Naive B cell (primary cell): ENCODE measurements around the gene KRTAP9-3. TPM values are rescaled to one million over a fixed set of nuclear protein-coding genes. Genes with fewer than 3 reads are reported as not detected.
"Not testable (repeated sequence)": the region's sequence is repeated elsewhere in the genome, so short reads cannot be mapped to it uniquely, and the experiment has no call there.

ENCODE experiments used
- ATAC-seq, 2 donors: fragments of 150-1000 bp; cut with Tn5 transposase; 2 replicates each; pipeline ENCODE4 v1.10.0; 2021; ENCODE audit warnings: low read depth in 2 of 2, mild to moderate bottlenecking in 2 of 2, moderate library complexity in 2 of 2
- DNase-seq: peaks from one replicate; pipeline ENCODE4 v3.0.0; 2022
- H3K27ac Mint-ChIP-seq, 6 donors: one replicate each; pipeline ENCODE4 v1.8.0; 2020 to 2022; ENCODE audit warnings: mild to moderate bottlenecking in 6 of 6, mixed read lengths in 6 of 6, moderate library complexity in 5 of 6, inconsistent platforms in 2 of 6
- H3K27me3 Mint-ChIP-seq, 3 donors: one replicate each; pipeline ENCODE4 v1.8.0; 2021 to 2022; ENCODE audit warnings: mixed read lengths in 3 of 3, mild to moderate bottlenecking in 1 of 3
- H3K36me3 Mint-ChIP-seq, 2 donors: one replicate each; pipeline ENCODE4 v1.8.0; 2020 to 2022; ENCODE audit warnings: mixed read lengths in 2 of 2, inconsistent platforms in 1 of 2, mild to moderate bottlenecking in 1 of 2
- H3K4me1 Mint-ChIP-seq, 3 donors: one replicate each; pipeline ENCODE4 v1.8.0; 2020 to 2022; ENCODE audit warnings: mixed read lengths in 3 of 3, inconsistent platforms in 1 of 3, mild to moderate bottlenecking in 1 of 3, moderate library complexity in 1 of 3
- H3K4me3 Mint-ChIP-seq, 8 donors: one replicate each; pipeline ENCODE4 v1.8.0; 2020 to 2022; ENCODE audit warnings: mild to moderate bottlenecking in 8 of 8, mixed read lengths in 8 of 8, moderate library complexity in 8 of 8, inconsistent platforms in 2 of 8
- H3K9me3 Mint-ChIP-seq, 7 donors: one replicate each; pipeline ENCODE4 v1.8.0; 2020 to 2022; ENCODE audit warnings: mixed read lengths in 7 of 7, mild to moderate bottlenecking in 5 of 7, inconsistent platforms in 2 of 7, moderate library complexity in 1 of 7
- polyA plus RNA-seq, 6 donors: library from polyadenylated mRNA; unstranded; fragments of 300-500 nt; fragmentation: Illumina TruSeq; gene quantifications; one replicate each; pipeline ENCODE4 v1.2.3, GENCODE V29; 2021; ENCODE audit warnings: low read depth in 6 of 6

KRTAP9-3 gene, protein sequence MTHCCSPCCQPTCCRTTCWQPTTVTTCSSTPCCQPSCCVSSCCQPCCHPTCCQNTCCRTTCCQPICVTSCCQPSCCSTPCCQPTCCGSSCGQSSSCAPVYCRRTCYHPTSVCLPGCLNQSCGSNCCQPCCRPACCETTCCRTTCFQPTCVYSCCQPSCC
- polyA plus RNA-seq, result not detected

DNA sequence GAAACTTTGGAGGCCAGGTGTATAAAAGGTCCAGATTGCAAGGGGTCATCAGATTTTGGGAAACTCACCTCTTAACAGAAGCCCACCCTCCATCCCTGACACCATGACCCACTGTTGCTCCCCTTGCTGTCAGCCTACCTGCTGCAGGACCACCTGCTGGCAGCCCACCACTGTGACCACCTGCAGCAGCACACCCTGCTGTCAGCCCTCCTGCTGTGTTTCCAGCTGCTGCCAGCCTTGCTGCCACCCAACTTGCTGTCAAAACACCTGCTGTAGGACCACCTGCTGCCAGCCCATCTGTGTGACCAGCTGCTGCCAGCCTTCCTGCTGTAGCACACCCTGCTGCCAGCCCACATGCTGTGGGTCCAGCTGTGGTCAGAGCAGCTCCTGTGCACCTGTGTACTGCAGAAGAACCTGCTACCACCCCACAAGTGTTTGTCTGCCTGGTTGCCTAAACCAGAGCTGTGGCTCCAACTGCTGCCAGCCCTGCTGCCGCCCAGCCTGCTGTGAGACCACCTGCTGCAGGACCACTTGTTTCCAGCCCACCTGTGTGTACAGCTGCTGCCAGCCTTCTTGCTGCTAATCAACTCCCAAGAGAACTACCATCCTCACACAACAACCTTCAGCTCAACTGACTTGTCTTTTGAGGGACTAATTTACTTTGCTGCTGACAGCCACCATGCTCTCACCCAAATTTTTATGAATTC lies at the start of gene KRTAP9-3:
TSS of gene KRTAP9-3 (plus strand) at position 51 of the 707 bp plus-strand sequence. CDS start at position 104, 53 bp downstream.
- peaks cover 12 to 18% (median 16%) of the 10 kb centered on the region in 3 donors for H3K4me1 Mint-ChIP-seq
- H3K27ac Mint-ChIP-seq, result peak within 1 kb of the TSS in 1 of 6 donors; percentile 59
- H3K9me3 Mint-ChIP-seq, H3K36me3 Mint-ChIP-seq, H3K4me3 Mint-ChIP-seq, ATAC-seq, DNase-seq: not testable (repeated sequence)
- peaks cover 9 to 37% (median 27%) of the 10 kb centered on the region in 3 donors for H3K27me3 Mint-ChIP-seq

- peaks cover 0 to 25% (median 6%) of the 10 kb centered on the region in 3 donors for H3K27me3 Mint-ChIP-seq
- DNase-seq (no peak), ATAC-seq (no peak)
- H3K27ac Mint-ChIP-seq, result peak within 1 kb of the TSS in 2 of 6 donors; percentile 58 to 93
- peaks cover 0 to 4% (median 2%) of the 10 kb centered on the region in 3 donors for H3K4me1 Mint-ChIP-seq
- peaks cover 0 to 11% of the 10 kb centered on the region in 2 donors for H3K36me3 Mint-ChIP-seq
- H3K4me3 Mint-ChIP-seq, result no peak within 1 kb of the TSS
- no peaks in the 10 kb centered on the region for H3K9me3 Mint-ChIP-seq
These were observed 47.7 kb upstream of the KRTAP9-3 start, which contains the start of gene KRTAP4-1 for GRCh38 chr17:41184480-41184961. KRTAP4-1 (minus strand) TSS chr17:41184911; CDS start chr17:41184854, 57 bp downstream.

GRCh38 chr17:41185001-41185400 lies 47.2 kb upstream of the KRTAP9-3 start:
- H3K4me3 Mint-ChIP-seq, result no peak overlapping the region
- peaks cover 0 to 11% of the 10 kb centered on the region in 2 donors for H3K36me3 Mint-ChIP-seq
- no peak for DNase-seq
- H3K27ac Mint-ChIP-seq, result no peak overlapping the region
- no peak for ATAC-seq
- peaks cover 0 to 4% (median 1%) of the 10 kb centered on the region in 3 donors for H3K4me1 Mint-ChIP-seq
- no peaks in the 10 kb centered on the region for H3K9me3 Mint-ChIP-seq
- H3K27me3 Mint-ChIP-seq, result peaks cover 0 to 30% (median 7%) of the 10 kb centered on the region in 3 donors

GRCh38 chr17:41186872-41187271 lies 45.4 kb upstream of the KRTAP9-3 start:
- Mint-ChIP-seq H3K36me3 (peaks cover 0 to 11% of the 10 kb centered on the region in 2 donors), H3K9me3 (no peaks in the 10 kb centered on the region), H3K4me1 (peaks cover 0 to 10% (median 7%) of the 10 kb centered on the region in 3 donors), H3K4me3 (no peak overlapping the region), H3K27ac (peak overlapping the region in 1 of 6 donors; percentile 8), H3K27me3 (peaks cover 5 to 48% (median 18%) of the 10 kb centered on the region in 3 donors)
- DNase-seq (no peak), ATAC-seq (no peak)

- not testable (repeated sequence) for ATAC-seq, H3K9me3 Mint-ChIP-seq, DNase-seq, H3K4me1 Mint-ChIP-seq, H3K36me3 Mint-ChIP-seq
- Mint-ChIP-seq H3K27me3 (peaks cover 5 to 52% (median 11%) of the 10 kb centered on the region in 3 donors), H3K27ac (peak within 1 kb of the TSS in 2 of 6 donors; percentile 31 to 88), H3K4me3 (peak within 1 kb of the TSS in 1 of 8 donors; percentile 0)
These were observed 42.4 kb upstream of the KRTAP9-3 start, which contains the start of gene KRTAP9-1 for GRCh38 chr17:41189837-41190318. KRTAP9-1 (plus strand) TSS chr17:41189887; CDS start chr17:41189887, 0 bp downstream.

DNA sequence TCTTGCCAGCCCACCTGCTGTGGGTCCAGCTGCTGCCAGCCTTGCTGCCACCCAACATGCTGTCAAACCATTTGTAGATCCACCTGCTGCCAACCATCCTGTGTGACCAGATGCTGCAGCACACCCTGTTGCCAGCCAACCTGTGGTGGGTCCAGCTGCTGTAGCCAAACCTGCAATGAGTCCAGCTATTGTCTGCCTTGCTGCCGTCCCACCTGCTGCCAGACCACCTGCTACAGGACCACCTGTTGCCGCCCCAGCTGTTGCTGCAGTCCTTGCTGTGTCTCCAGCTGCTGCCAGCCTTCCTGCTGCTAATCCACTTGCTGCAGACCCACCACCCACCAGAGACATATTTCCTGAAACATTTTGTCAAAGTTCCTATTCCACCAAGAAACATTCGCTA lies 41.9 kb upstream of the KRTAP9-3 start:
- H3K27me3 Mint-ChIP-seq, result peaks cover 5 to 52% (median 11%) of the 10 kb centered on the region in 3 donors
- no peak for ATAC-seq
- H3K27ac Mint-ChIP-seq, result peak overlapping the region in 1 of 6 donors; percentile 88
- DNase-seq, result no peak
- H3K36me3 Mint-ChIP-seq, result no peaks in the 10 kb centered on the region
- H3K4me1 Mint-ChIP-seq, result peaks cover 0 to 7% (median 5%) of the 10 kb centered on the region in 3 donors
- no peak overlapping the region for H3K4me3 Mint-ChIP-seq
- peaks cover 0 to 3% (median 1%) of the 10 kb centered on the region in 7 donors for H3K9me3 Mint-ChIP-seq

DNA sequence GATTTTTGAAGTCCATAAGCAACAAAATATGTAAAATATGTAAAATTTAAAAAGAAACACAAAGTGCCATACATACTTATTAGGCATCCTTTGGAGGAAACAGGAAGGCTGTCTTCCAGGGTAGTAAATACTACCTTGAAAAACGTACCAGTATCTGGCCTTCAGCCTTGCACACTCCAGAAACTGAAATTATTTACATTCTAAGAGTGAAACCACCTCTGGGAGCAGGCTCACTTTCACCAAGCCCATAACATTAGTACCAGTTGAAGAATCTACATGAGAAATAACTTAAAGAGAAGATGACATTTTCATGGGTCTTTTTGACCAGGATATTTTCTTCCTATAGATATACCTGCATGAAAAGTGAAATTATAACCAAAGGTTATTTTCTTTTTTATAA lies 36.2 kb upstream of the KRTAP9-3 start:
- DNase-seq, result no peak
- ATAC-seq, result no peak
- Mint-ChIP-seq H3K9me3 (peaks cover 0 to 10% (median 9%) of the 10 kb centered on the region in 7 donors), H3K4me1 (no peaks in the 10 kb centered on the region), H3K27me3 (peaks cover under 1 to 34% (median 4%) of the 10 kb centered on the region in 3 donors), H3K4me3 (no peak overlapping the region), H3K27ac (no peak overlapping the region), H3K36me3 (no peaks in the 10 kb centered on the region)

GRCh38 chr17:41199421-41200078 lies 32.7 kb upstream of the KRTAP9-3 start:
- no peak overlapping the region for H3K4me3 Mint-ChIP-seq
- peaks cover 0 to 10% (median 6%) of the 10 kb centered on the region in 7 donors for H3K9me3 Mint-ChIP-seq
- H3K36me3 Mint-ChIP-seq, result no peaks in the 10 kb centered on the region
- peak overlapping the region in 1 of 6 donors; percentile 11 for H3K27ac Mint-ChIP-seq
- no peak for DNase-seq
- peaks cover 0 to 17% (median 0%) of the 10 kb centered on the region in 3 donors for H3K27me3 Mint-ChIP-seq
- no peak for ATAC-seq
- H3K4me1 Mint-ChIP-seq, result no peaks in the 10 kb centered on the region

- Mint-ChIP-seq H3K36me3 (peaks cover 9 to 16% of the 10 kb centered on the region in 2 donors), H3K27me3 (peaks cover 19 to 45% (median 30%) of the 10 kb centered on the region in 3 donors), H3K27ac (no peak overlapping the region), H3K9me3 (peaks cover 0 to 3% (median 0%) of the 10 kb centered on the region in 7 donors), H3K4me3 (peak overlapping the region in 1 of 8 donors; percentile 51), H3K4me1 (peaks cover 0 to 18% (median 13%) of the 10 kb centered on the region in 3 donors)
- DNase-seq (peak; percentile 3), ATAC-seq (no peak)
These were observed 20.3 kb upstream of the KRTAP9-3 start for GRCh38 chr17:41211845-41212466.

- DNase-seq (no peak), ATAC-seq (no peak)
- Mint-ChIP-seq H3K36me3 (peaks cover 9 to 15% of the 10 kb centered on the region in 2 donors), H3K27me3 (peaks cover 19 to 52% (median 30%) of the 10 kb centered on the region in 3 donors), H3K4me1 (peaks cover 0 to 18% (median 18%) of the 10 kb centered on the region in 3 donors), H3K4me3 (peak overlapping the region in 1 of 8 donors; percentile 44), H3K9me3 (peaks cover 0 to 3% (median 0%) of the 10 kb centered on the region in 7 donors), H3K27ac (no peak overlapping the region)
These were observed 19.6 kb upstream of the KRTAP9-3 start for GRCh38 chr17:41212524-41213169.

DNA sequence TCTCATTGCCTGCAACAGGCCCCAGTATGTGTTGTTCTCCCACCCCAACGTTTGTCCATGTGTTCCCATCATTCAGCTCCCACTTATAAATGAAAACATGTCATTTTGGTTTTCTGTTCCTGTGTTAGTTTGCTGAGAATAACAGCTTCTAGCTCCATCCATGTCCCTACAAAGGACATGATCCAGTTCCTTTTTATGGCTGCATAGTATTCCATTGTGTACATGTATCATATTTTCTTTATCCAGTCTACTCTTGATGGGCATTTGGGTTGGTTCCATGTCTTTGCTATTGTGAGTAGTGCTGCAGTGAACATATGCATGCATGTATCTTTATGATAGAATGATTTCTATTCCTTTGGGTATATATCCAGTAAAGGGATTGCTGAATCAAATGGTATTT lies 16.6 kb upstream of the KRTAP9-3 start:
- Mint-ChIP-seq H3K9me3 (peaks cover 0 to 11% (median 4%) of the 10 kb centered on the region in 7 donors), H3K4me1 (peaks cover 0 to 18% (median 18%) of the 10 kb centered on the region in 3 donors)

GRCh38 chr17:41223821-41224220 lies 8.4 kb upstream of the KRTAP9-3 start:
- Mint-ChIP-seq H3K36me3 (peaks cover 0 to 8% of the 10 kb centered on the region in 2 donors), H3K27me3 (peaks cover 0 to 13% (median 3%) of the 10 kb centered on the region in 3 donors), H3K4me3 (no peak overlapping the region), H3K27ac (peak overlapping the region in 1 of 6 donors; percentile 4), H3K9me3 (peaks cover 0 to 13% (median 6%) of the 10 kb centered on the region in 7 donors), H3K4me1 (peaks cover 4 to 7% (median 7%) of the 10 kb centered on the region in 3 donors)
- no peak for DNase-seq
- ATAC-seq, result no peak

More for the DNA sequence above, 16.6 kb upstream of the KRTAP9-3 start:
- no peak for ATAC-seq
- no peak for DNase-seq
- no peak overlapping the region for H3K27ac Mint-ChIP-seq
- H3K36me3 Mint-ChIP-seq, result peaks cover 0 to 8% of the 10 kb centered on the region in 2 donors
- no peak overlapping the region for H3K4me3 Mint-ChIP-seq
- H3K27me3 Mint-ChIP-seq, result peaks cover 0 to 42% (median 12%) of the 10 kb centered on the region in 3 donors
